RWPE2 (cell line): Measurements from ENCODE around the gene GOSR1.

Source experiments
- ATAC-seq: fragments of 200-7000 bp; cut with Tn5 transposase; 3 replicates; pipeline ENCODE4 v1.9.1; 2021; ENCODE audit warnings: low read depth
- DNase-seq: peaks from one replicate; pipeline ENCODE4 v3.0.0-alpha.2; 2020; ENCODE audit warnings: low spot score
- H3K27ac ChIP-seq: fragments of 450-650 bp; 2 replicates; pipeline ENCODE4 v1.5.1; 2017; ENCODE audit warnings: mild to moderate bottlenecking; ENCODE audit not compliant: poor library complexity, severe bottlenecking
- H3K27me3 ChIP-seq: fragments of 250-450 bp; sonication (Bioruptor Pico); 2 replicates; pipeline ENCODE4 v1.5.1; 2021; ENCODE audit warnings: mild to moderate bottlenecking, moderate library complexity; ENCODE audit not compliant: insufficient read depth, poor library complexity, severe bottlenecking
- H3K36me3 ChIP-seq: fragments of 250-450 bp; sonication (Bioruptor Pico); 2 replicates; pipeline ENCODE4 v1.5.1; 2020; ENCODE audit warnings: low read depth, mild to moderate bottlenecking, moderate library complexity
- H3K4me1 ChIP-seq: fragments of 250-450 bp; sonication (Bioruptor Pico); 2 replicates; pipeline ENCODE4 v1.5.1; 2021; ENCODE audit warnings: mild to moderate bottlenecking, moderate library complexity; ENCODE audit not compliant: insufficient read depth, poor library complexity, severe bottlenecking
- H3K4me3 ChIP-seq: fragments of 250-450 bp; sonication (Bioruptor Pico); 2 replicates; pipeline ENCODE4 v1.5.1; 2021; ENCODE audit warnings: mild to moderate bottlenecking, moderate library complexity; ENCODE audit not compliant: severe bottlenecking
- H3K9me3 ChIP-seq: fragments of 250-450 bp; sonication (Bioruptor Pico); 2 replicates; pipeline ENCODE4 v1.5.1; 2021; ENCODE audit warnings: mild to moderate bottlenecking, moderate library complexity; ENCODE audit not compliant: severe bottlenecking
- TF ChIP-seq, protein P1 (sequence below): fragments of 450-650 bp; IDR thresholded peaks from one replicate; pipeline ENCODE4 v1.5.1; 2017; ENCODE audit warnings: mild to moderate bottlenecking, moderate library complexity; ENCODE audit not compliant: poor library complexity, severe bottlenecking

The GOSR1 gene

GRCh38 chr17:30514895-30515596, 37.8 kb downstream of the GOSR1 start:
- H3K27me3 ChIP-seq, result no peaks in the 10 kb centered on the region
- ATAC-seq (no peak), DNase-seq (no peak)
- peaks cover 5% of the 10 kb centered on the region for H3K4me1 ChIP-seq
- H3K9me3 ChIP-seq, result no peaks in the 10 kb centered on the region
- H3K4me3 ChIP-seq, result no peak overlapping the region
- TF ChIP-seq, protein P1, sequence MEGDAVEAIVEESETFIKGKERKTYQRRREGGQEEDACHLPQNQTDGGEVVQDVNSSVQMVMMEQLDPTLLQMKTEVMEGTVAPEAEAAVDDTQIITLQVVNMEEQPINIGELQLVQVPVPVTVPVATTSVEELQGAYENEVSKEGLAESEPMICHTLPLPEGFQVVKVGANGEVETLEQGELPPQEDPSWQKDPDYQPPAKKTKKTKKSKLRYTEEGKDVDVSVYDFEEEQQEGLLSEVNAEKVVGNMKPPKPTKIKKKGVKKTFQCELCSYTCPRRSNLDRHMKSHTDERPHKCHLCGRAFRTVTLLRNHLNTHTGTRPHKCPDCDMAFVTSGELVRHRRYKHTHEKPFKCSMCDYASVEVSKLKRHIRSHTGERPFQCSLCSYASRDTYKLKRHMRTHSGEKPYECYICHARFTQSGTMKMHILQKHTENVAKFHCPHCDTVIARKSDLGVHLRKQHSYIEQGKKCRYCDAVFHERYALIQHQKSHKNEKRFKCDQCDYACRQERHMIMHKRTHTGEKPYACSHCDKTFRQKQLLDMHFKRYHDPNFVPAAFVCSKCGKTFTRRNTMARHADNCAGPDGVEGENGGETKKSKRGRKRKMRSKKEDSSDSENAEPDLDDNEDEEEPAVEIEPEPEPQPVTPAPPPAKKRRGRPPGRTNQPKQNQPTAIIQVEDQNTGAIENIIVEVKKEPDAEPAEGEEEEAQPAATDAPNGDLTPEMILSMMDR, result no peak
- H3K27ac ChIP-seq, result no peak overlapping the region
- peaks cover 52% of the 10 kb centered on the region for H3K36me3 ChIP-seq

GRCh38 chr17:30517786-30518185, 40.6 kb downstream of the GOSR1 start:
- TF ChIP-seq, protein P1, result no peak
- no peak for ATAC-seq
- H3K9me3 ChIP-seq, result no peaks in the 10 kb centered on the region
- no peak overlapping the region for H3K27ac ChIP-seq
- DNase-seq, result no peak
- H3K27me3 ChIP-seq, result no peaks in the 10 kb centered on the region
- peaks cover 5% of the 10 kb centered on the region for H3K4me1 ChIP-seq
- peaks cover 58% of the 10 kb centered on the region for H3K36me3 ChIP-seq
- no peak overlapping the region for H3K4me3 ChIP-seq

GRCh38 chr17:30519166-30519565, 42.0 kb downstream of the GOSR1 start:
- ATAC-seq, result no peak
- Histone ChIP-seq H3K27me3 (no peaks in the 10 kb centered on the region), H3K4me3 (no peak overlapping the region), H3K4me1 (peaks cover 5% of the 10 kb centered on the region), H3K27ac (no peak overlapping the region), H3K9me3 (no peaks in the 10 kb centered on the region), H3K36me3 (peaks cover 44% of the 10 kb centered on the region)
- TF ChIP-seq, protein P1, result no peak
- DNase-seq, result no peak

- Histone ChIP-seq H3K4me1 (peaks cover 5% of the 10 kb centered on the region), H3K36me3 (peaks cover 39% of the 10 kb centered on the region), H3K9me3 (no peaks in the 10 kb centered on the region), H3K4me3 (no peak overlapping the region), H3K27me3 (no peaks in the 10 kb centered on the region), H3K27ac (no peak overlapping the region)
- DNase-seq (no peak), ATAC-seq (peak; percentile 59; the same call in 2 of the 3 replicates)
- TF ChIP-seq, protein P1, result no peak
Observed at GRCh38 chr17:30519707-30520106, 42.5 kb downstream of the GOSR1 start.

DNA sequence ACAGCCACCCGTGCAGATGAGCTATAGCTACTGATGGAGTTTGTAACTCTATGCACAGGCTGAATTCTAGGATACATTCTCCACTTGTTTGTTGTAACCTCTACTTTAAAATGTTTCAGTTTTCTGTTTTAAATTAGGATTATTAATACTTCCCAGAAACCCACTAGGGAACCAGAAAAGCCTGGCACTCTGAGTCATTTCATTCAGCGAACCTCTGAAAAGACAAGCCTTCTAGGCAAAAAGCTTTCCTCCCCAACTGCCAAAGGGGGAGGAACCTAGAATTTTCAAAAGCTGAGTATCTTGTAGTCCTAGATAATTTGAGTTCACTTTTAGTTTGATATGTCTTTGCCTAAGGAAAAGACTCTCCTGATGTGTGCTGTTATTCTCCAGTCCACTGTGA, 43.2 kb downstream of the GOSR1 start:
- Histone ChIP-seq H3K36me3 (peaks cover 42% of the 10 kb centered on the region), H3K4me3 (no peak overlapping the region), H3K9me3 (no peaks in the 10 kb centered on the region), H3K27me3 (no peaks in the 10 kb centered on the region), H3K27ac (no peak overlapping the region), H3K4me1 (peaks cover 5% of the 10 kb centered on the region)
- DNase-seq (no peak), ATAC-seq (no peak)
- TF ChIP-seq, protein P1, result no peak
